ENCODE data around the gene DYNLL1.
"Not testable (repeated sequence)": the region's sequence is repeated elsewhere in the genome, so short reads cannot be mapped to it uniquely, and the experiment has no call there.

- TF ChIP-seq CTCF (IDR thresholded peaks at IDR 0.05; ENCODE audit: low read depth, low read length); POLR2A (IDR thresholded peaks at IDR 0.05; ENCODE audit: extremely low read depth, insufficient read length); MAX (IDR thresholded peaks at IDR 0.05; ENCODE audit: low read depth, low read length); MYC (IDR thresholded peaks at IDR 0.05; ENCODE audit: low read depth, low read length): not testable (repeated sequence)
Observed at GRCh38 chr12:120530418-120530761, 34.5 kb downstream of the DYNLL1 start.
